NCI-H1417 treated with DMSO at 0.1 percent for 48 hours (cell line): Measurements from ENCODE around the gene PXDN.
"Not testable (repeated sequence)": the region's sequence is repeated elsewhere in the genome, so short reads cannot be mapped to it uniquely, and the experiment has no call there.

Source experiments
- DNase-seq: peaks from one replicate; lab custom pipeline; 2025; lab: John Stamatoyannopoulos, UW

PXDN gene, protein sequence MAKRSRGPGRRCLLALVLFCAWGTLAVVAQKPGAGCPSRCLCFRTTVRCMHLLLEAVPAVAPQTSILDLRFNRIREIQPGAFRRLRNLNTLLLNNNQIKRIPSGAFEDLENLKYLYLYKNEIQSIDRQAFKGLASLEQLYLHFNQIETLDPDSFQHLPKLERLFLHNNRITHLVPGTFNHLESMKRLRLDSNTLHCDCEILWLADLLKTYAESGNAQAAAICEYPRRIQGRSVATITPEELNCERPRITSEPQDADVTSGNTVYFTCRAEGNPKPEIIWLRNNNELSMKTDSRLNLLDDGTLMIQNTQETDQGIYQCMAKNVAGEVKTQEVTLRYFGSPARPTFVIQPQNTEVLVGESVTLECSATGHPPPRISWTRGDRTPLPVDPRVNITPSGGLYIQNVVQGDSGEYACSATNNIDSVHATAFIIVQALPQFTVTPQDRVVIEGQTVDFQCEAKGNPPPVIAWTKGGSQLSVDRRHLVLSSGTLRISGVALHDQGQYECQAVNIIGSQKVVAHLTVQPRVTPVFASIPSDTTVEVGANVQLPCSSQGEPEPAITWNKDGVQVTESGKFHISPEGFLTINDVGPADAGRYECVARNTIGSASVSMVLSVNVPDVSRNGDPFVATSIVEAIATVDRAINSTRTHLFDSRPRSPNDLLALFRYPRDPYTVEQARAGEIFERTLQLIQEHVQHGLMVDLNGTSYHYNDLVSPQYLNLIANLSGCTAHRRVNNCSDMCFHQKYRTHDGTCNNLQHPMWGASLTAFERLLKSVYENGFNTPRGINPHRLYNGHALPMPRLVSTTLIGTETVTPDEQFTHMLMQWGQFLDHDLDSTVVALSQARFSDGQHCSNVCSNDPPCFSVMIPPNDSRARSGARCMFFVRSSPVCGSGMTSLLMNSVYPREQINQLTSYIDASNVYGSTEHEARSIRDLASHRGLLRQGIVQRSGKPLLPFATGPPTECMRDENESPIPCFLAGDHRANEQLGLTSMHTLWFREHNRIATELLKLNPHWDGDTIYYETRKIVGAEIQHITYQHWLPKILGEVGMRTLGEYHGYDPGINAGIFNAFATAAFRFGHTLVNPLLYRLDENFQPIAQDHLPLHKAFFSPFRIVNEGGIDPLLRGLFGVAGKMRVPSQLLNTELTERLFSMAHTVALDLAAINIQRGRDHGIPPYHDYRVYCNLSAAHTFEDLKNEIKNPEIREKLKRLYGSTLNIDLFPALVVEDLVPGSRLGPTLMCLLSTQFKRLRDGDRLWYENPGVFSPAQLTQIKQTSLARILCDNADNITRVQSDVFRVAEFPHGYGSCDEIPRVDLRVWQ (N-terminal part only)

DNA sequence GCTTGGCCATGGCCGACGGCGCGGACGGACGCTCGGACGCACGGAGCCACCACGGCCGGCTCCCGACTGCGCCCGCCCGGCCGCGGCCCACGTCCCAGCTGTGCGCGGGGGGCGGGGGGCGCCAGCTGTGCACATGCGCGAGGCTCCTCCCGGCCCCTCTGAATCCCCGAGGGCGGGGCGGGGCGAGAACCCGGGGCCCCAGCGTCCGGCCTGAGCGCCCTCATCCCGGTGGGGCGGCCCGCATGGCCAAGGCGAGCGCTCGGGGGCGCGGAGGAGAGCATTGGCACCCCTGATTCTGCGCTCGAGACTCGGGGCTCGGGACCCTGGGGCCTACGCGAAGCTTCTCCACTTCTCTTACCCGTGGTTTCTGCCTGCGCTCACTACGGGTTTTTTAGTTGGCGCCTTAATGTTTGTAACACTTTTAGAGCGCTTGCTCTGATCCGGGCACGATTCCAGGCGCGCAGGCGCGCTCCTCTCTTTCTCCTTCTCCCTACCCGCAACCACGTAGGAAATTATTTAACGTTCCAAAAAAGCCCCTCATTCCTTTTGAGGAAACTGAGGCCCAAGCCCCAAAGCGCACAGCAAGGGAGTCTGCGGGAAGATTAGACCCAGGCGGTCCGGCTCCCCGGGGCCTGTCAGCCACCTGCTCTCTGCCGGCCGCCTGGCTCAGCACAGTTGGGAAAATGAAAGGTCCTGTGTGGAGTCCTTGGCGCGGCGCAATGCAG is at the start of gene PXDN:
Gene PXDN, minus strand, starts transcription at position 70 of the 725 bp plus-strand sequence. Its CDS starts 60 bp downstream, at position 10.
- DNase-seq = no peak

DNA sequence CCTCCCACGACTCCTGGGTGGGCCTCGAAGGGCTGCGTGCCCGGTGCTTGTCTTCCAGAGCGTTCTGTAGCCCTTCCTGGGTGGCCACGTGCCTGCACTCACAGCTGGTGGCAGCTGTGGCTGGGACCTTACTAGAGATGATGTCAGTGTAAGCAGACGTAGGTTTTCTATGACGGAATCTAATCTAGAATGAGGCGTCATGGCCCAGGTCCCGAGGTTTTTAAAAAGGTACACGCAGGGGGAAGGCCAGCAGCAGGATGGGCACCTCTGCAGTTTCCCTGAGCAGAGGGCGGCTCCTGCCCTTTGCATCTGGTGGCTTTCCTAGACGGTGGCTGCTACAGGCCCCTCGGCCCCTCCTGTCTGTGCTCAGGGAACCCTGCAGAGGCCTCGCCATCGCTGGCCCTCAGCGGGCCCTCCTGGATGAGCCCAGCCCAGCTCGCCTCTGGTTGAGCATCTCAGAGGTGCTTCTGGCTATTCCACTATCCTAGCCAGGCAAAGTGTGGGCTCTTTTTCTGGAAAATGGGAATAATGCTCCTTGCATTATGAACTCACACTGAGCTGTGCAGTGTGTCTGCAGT is 49.6 kb upstream of the PXDN start:
- no peak for DNase-seq

DNA sequence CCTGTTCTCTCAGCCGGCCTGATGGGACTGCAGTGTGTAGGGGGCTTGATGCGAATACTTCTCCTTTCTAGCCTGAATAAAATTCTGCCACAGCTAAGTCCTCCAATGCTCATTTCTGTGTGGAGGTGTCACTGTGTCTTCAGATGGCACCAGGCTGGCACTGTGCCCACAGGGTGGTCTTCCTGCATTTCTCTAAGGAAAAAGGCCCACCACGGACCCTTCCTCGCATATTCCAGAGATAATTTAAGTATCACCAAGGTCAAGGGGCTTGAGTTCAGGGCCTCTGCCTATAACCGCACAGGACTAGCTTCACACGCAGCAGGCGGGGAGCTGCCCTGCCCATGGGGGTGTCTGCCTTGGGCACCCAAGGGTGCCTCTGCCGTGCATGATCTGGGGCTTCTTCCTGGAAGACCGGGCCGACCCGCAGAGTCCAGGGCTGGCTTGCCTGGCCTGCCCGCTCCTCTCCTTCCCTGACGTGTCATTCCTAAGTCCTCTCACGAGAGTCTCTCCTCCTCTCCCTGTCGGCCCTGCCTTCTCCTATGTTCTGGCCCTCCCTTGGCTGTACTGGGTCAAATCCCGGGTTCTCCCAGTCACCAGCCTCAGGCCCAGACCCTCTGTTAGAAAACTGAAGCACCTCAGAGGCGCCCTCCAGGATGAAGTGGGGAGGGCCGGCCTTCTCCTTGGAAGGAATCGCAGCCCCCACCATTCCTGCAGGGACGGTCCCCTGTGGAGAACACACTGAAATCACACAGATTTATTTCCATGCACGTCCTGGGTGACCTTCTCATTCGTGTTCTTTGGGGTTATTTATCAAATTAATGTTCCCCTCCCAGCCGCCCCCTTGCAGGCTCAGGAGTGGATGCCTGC is 48.9 kb upstream of the PXDN start:
- DNase-seq = no peak

- DNase-seq = no peak
Observed at GRCh38 chr2:1791685-1792435, 47.5 kb upstream of the PXDN start.

- no peak for DNase-seq
Observed at GRCh38 chr2:1791006-1791605, 46.8 kb upstream of the PXDN start.

DNA sequence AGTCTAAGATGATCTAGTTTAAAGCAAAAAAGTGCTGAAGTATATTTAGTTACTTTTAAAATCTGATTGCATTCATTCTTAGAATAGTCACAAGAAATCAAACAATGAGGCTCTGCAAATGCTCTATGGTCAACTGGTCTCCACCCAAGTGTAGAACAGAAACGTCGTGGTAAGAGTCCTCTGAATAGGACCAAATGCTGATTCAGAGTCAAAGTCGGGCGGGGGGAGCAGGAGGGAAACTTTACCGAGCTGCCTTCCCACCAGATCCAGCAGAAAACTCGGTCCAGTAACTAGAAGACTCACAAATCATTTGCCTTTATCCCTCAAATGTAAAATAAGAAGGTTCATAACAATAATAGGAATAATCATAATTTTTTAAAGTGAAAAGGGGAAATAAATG is 46.2 kb upstream of the PXDN start:
- no peak for DNase-seq

GRCh38 chr2:1789610-1790009 is 45.3 kb upstream of the PXDN start:
- DNase-seq = no peak

DNA sequence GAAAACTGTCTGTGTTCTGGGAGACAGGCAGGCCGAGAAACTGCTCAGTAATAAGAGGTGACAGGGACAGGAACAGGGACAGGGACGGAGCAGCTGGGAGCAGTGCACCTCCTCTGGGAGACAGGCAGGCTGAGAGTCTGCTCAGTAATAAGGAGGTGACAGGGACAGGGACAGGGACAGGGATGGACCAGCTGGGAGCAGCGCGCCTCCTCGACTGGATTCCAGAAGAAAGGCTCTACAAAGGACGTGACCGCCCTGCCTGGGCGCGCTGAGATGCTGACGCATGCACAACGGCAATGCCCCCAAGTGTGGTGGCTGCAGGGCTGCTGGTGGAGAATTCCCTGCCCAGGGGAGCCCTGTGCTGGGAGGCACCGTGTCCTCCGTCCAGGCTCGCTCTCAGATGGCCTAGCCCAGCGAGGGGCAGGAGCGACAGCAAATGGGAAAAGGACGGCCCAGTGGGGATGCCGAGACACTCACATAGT is 44.2 kb upstream of the PXDN start:
- DNase-seq = no peak

DNA sequence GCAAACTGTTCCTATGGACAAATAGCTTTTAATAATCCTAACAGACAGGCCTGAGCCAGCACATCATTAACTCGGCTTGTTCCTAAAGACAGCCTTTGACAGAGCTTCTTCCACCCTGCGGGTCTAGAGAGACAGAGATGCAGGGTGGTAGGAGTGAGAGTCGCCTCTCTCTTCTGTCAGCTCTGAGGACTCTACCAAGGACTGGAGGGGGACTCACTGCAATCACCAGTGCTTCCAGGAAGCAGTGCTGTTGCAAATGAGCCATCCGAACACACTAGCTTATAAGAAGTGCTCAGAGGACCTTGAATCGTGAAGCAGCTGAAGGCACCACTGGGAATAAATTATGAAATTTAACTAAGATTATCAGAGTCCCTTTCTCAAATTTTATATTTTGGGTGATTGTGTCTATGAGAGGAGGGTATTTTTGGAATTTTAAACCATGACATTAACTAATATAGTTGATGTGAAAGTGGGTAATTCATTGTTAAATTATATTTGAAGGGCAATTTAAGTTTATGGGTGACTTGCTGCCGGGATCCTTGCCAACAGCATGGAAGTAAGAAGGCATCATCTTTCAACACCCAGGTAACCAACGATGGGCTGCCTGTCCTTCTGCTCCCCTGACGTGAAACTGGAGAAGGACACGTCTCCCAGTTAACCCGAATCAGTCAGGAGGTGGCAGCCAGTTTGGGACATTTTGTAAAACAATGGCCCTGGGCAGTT is 43.6 kb upstream of the PXDN start:
- no peak for DNase-seq

GRCh38 chr2:1784986-1785617 is 40.8 kb upstream of the PXDN start:
- no peak for DNase-seq

- no peak for DNase-seq
Observed at GRCh38 chr2:1784087-1784486, 39.8 kb upstream of the PXDN start.

GRCh38 chr2:1782514-1782913 is 38.2 kb upstream of the PXDN start:
- no peak for DNase-seq

GRCh38 chr2:1781291-1782080 is 37.2 kb upstream of the PXDN start:
- no peak for DNase-seq

GRCh38 chr2:1780693-1781092 is 36.4 kb upstream of the PXDN start:
- DNase-seq = no peak

- DNase-seq = not testable (repeated sequence)
Observed at GRCh38 chr2:1780054-1780453, 35.7 kb upstream of the PXDN start.

- no peak for DNase-seq
Observed at GRCh38 chr2:1778566-1778965, 34.3 kb upstream of the PXDN start.

DNA sequence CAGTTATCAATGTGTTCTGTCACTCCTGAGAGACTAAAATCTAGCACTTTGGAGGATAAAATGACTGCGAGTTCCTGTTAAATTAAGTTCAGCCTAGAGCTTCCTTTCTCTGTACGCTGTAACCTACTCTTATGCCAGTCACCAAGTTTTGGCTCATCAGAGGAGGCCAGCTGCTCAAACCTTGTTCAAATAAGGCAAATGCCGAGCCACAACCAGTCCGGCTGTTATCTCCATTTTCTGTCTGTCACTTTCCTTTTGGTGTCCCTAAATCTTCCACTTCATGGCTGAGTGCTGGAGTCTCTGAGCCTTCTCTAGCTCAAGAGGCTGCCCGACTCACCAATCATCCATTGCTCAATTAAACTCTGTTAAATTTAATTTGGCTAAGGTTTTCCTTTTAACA is 33.5 kb upstream of the PXDN start:
- no peak for DNase-seq
